A549 (cell line): ENCODE measurements around the gene FGFR4.

Source experiments
- POLR2A ChIP-seq: IDR thresholded peaks from 2 replicates; pipeline ENCODE4 v1.6.1; 2012; ENCODE audit warnings: mild to moderate bottlenecking, low read length
- RFX5 ChIP-seq: fragments of 450-650 bp; IDR thresholded peaks from 2 replicates; pipeline ENCODE4 v1.7.1; 2014; ENCODE audit warnings: antibody characterized with exemption, mild to moderate bottlenecking, moderate library complexity
- TFCP2L1 ChIP-seq: fragments of 250-450 bp; sonication (Bioruptor Pico); IDR thresholded peaks from 2 replicates; pipeline ENCODE4 v1.5.0; 2021; ENCODE audit warnings: mild to moderate bottlenecking
- TF ChIP-seq, protein P1 (sequence below): fragments of >200 bp; sonication (Bioruptor Twin); formaldehyde crosslinking; IDR thresholded peaks from 3 replicates; pipeline ENCODE4 v1.5.1; 2016

DNA sequence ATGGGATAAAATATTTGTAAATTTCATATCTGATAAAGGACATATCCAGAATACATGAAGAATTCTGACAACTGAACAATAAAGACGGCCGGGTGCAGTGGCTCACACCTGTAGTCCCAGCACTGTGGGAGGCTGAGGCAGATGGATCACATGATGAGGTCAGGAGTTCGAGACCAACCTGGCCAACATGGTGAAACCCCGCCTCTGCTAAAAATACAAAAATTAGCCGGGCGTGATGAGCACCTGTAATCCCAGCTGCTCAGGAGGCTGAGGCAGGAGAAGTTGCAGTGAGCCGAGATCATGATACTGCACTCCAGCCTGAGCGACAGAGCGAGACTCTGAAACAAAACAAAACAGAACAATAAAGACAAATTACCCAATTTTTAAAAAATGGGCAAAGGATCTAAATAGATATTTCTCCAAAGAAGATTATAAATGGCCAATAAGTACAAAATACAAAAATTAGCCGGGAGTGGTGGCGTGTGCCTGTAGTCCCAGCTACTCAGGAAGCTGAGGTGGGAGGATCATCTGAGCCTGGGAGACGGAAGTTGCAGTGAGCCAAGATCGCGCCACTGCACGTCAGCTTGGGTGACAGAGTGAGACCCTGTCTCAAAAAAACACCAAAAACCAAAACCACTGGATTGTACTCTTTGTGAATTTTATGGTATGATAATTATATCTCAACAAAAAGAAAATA lies 37.2 kb downstream of the FGFR4 start:
- TF ChIP-seq TFCP2L1 (CRISPR knock-in tag): no peak
- TF ChIP-seq, protein P1, sequence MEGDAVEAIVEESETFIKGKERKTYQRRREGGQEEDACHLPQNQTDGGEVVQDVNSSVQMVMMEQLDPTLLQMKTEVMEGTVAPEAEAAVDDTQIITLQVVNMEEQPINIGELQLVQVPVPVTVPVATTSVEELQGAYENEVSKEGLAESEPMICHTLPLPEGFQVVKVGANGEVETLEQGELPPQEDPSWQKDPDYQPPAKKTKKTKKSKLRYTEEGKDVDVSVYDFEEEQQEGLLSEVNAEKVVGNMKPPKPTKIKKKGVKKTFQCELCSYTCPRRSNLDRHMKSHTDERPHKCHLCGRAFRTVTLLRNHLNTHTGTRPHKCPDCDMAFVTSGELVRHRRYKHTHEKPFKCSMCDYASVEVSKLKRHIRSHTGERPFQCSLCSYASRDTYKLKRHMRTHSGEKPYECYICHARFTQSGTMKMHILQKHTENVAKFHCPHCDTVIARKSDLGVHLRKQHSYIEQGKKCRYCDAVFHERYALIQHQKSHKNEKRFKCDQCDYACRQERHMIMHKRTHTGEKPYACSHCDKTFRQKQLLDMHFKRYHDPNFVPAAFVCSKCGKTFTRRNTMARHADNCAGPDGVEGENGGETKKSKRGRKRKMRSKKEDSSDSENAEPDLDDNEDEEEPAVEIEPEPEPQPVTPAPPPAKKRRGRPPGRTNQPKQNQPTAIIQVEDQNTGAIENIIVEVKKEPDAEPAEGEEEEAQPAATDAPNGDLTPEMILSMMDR: no peak
- TF ChIP-seq POLR2A: no peak
- TF ChIP-seq RFX5: no peak
